Measurements from ENCODE around the gene ARHGEF2. TPM values are rescaled to one million over a fixed set of nuclear protein-coding genes. Genes with fewer than 3 reads are reported as not detected.

Gene ARHGEF2
- total and polyA plus RNA-seq, 9 of the 15 experiments (the other 6 are each of a cell fraction or from before 2014, with no cell fraction given) = 7.1 to 162 (median 62.2) TPM

- TF ChIP-seq E2F8 (IDR thresholded peaks at IDR 0.05; ENCODE audit: low read depth, partially characterized antibody) = peak; percentile 29
- TF ChIP-seq ZNF143 (CRISPR knock-in tag; IDR thresholded peaks at IDR 0.05) = no peak
- peak; percentile 72 for TF ChIP-seq SP1 (CRISPR knock-in tag; IDR thresholded peaks at IDR 0.05)
- TF ChIP-seq PREB (CRISPR knock-in tag; IDR thresholded peaks at IDR 0.05) = no peak
- peak; percentile 70 for TF ChIP-seq CCNT2 (IDR thresholded peaks at IDR 0.05; ENCODE audit: borderline replicate concordance, extremely low read depth, insufficient read length, low read depth, low read length)
- TF ChIP-seq PKNOX1 (IDR thresholded peaks at IDR 0.05) = no peak
- TF ChIP-seq MTA2 (IDR thresholded peaks at IDR 0.05; ENCODE audit: low read depth) = 0 out of 2 replicates have a peak, but pooled peaks have one; percentile 6
- TF ChIP-seq HNRNPUL1 (IDR thresholded peaks at IDR 0.05; ENCODE audit: low read length) = no peak
- TF ChIP-seq JUND (IDR thresholded peaks at IDR 0.05; ENCODE audit: borderline replicate concordance, low read depth, low read length) = 0 out of 2 replicates have a peak, but pooled peaks have one; percentile 33
- no peak; the same call in 2 of the 3 replicates for TF ChIP-seq JUND (tag; IDR thresholded peaks at IDR 0.05; ENCODE audit: borderline replicate concordance, low read depth, low read length)
- TF ChIP-seq NR2C2 (CRISPR knock-in tag; IDR thresholded peaks at IDR 0.05) = peak; percentile 87
- TF ChIP-seq NR2C2 (tag; IDR thresholded peaks at IDR 0.05) = peak; percentile 97
- no peak for TF ChIP-seq ETV1 (tag; conservative IDR thresholded peaks at IDR 0.05; ENCODE audit: low read depth)
- TF ChIP-seq ZNF217 (CRISPR knock-in tag; IDR thresholded peaks at IDR 0.05) = no peak
Measured at GRCh38 chr1:155911156-155912055, 66.9 kb downstream of the ARHGEF2 start, which contains the start of gene RIT1 (continued).

All from K562 (cell line).